ENCODE data around the gene CPEB1.

The CPEB1 gene

DNA sequence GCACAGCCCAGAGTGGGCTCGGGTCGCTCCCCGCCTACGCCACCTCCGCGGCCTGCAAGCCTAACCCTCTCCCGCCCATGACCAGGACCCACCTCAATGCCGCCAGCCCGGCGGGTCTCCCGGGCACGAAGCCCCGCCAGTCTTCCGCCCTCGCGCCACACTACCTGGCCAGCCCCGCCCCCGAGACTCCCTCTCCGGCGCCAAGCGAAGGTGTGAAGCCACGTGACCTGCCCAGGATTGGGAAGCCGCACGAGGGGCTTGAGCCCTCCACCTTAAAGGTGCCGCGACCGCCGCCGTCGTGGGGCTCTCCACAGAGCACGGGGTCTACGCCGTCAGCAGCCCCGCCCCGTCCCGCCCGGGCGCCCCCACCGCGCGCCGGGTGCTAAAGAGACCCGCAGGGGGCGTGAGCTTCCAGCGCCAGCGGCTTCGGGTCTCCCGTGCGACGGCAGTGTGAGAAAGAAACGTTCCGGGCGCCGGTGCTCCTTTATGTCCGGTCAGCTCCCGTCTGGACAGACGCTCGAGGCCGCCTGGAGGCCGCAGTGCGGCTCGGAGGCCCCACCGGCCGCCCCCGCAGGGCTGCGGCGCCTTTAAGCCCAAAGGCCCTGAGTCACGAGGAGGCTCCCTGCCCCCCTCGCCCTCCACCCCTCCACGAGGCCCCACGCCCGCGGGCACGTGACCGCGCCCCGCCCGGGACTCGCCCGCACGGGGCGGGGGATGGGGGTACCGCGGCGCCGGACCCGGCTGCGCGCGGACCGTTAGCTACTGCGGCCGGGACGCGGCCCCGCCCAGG, at the start of gene CPEB1:
CPEB1 (minus strand) TSS at position 319 of the 790 bp plus-strand sequence. CDS start 18,904 bp downstream, outside the sequence.
- peak in 1 of 2 experiments; percentile 62 for DNase-seq

- DNase-seq: no peak
Observed at GRCh38 chr15:82692171-82692570, 45.0 kb upstream of the CPEB1 start.

DNA sequence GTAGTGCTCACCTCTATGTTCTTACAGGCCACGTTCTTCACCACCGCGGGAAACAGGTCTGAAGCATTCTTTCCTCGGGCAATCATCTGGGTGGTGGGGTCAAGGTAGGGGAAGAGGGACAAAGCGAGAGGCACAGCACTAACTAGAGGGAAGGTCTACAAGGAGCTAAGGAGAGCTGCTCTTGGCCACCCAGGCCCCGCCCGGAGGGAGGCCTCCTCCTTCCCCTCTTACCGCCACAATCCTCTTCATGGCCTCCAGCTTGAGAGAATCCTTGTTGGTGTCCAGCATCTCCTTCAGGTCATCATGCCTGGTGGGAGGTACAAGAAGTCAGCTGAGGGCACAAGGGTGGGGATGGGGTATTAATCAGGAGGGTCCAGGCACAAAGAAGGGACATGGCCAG, 42.0 kb upstream of the CPEB1 start:
- no peak for DNase-seq

GRCh38 chr15:82688691-82689090, 41.5 kb upstream of the CPEB1 start:
- no peak for DNase-seq

GRCh38 chr15:82681371-82681770, 34.2 kb upstream of the CPEB1 start:
- DNase-seq: no peak

GRCh38 chr15:82680200-82681102, 33.3 kb upstream of the CPEB1 start:
- no peak for DNase-seq

DNA sequence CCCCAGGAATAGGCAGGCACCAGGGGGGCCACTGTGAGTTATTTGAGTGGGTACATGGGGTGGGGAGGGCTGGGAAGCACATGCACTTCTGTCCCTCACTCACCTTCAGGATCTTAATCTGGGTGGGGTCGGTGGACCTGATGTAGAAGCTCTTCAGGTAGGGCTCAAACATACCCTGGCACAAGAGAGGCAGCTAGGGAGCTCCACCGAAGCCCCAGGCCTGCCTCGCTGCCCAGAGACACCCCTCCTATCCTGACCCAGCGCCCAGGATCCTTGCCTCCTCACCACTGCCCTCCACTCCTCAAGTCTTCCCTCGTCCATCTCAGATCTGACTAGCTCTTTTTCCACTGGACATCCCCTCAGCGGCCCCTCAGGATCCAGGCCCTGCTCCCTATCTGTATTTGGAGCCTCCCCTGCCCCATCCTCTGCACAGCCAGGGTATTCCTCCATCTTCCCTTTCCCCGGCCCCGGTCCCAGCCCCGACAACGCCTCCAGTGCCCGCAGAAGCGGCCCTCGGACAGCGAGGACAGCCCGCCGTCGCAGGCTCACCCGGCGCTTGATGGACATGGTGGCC, 32.5 kb upstream of the CPEB1 start:
- DNase-seq: no peak

GRCh38 chr15:82677720-82678323, 30.7 kb upstream of the CPEB1 start:
- no peak for DNase-seq

- DNase-seq: no peak
Observed at GRCh38 chr15:82674873-82675272, 27.7 kb upstream of the CPEB1 start.

GRCh38 chr15:82670699-82671098, 23.5 kb upstream of the CPEB1 start:
- no peak for DNase-seq

DNA sequence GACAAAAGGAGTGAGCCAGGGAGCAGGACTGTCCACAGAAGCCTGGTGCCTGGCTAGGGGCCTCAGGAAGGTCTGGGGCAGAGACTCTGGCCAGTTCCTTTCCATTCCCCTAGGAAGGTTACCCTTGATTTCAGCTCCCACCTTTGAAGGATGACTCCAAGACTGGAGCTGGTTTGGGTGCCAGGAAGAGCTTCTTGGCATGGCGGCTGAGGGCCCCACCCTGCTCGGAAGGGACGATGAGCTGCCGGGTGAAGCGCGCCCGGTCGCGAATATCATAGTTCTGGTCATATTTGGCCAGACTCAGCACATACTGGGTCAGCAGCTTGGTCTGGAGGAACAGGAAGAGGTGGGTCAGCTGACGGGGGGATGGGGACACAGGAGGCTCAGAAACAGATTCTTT, 19.4 kb upstream of the CPEB1 start:
- DNase-seq: no peak

- no peak for DNase-seq
Observed at GRCh38 chr15:82664021-82664420, 16.9 kb upstream of the CPEB1 start.

DNA sequence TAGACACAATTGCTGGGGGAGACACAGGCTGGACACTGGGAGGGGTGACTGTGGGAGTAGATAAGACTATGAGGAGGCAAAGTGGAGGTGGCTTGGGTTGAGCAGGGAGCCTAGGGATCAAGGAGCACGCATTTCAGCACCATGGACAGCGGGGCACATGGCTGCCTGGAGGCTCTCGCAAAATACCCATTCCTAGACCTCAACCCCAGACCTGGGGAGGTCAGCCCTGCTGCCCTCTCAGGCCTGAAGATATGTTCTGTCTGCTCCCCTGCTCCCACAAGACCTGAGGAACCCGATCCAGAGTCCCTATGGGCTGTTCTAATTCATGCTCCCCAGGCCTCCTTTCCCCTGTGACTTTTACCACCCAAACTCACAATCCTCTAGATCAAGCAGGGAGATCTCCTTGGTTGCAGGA, 16.0 kb upstream of the CPEB1 start:
- no peak for DNase-seq

GRCh38 chr15:82662641-82663040, 15.5 kb upstream of the CPEB1 start:
- no peak for DNase-seq

GRCh38 chr15:82660378-82660777, 13.2 kb upstream of the CPEB1 start:
- no peak for DNase-seq

- DNase-seq: no peak
Observed at GRCh38 chr15:82656641-82657266, 9.6 kb upstream of the CPEB1 start.

GRCh38 chr15:82655606-82656005, 8.4 kb upstream of the CPEB1 start:
- no peak for DNase-seq

DNA sequence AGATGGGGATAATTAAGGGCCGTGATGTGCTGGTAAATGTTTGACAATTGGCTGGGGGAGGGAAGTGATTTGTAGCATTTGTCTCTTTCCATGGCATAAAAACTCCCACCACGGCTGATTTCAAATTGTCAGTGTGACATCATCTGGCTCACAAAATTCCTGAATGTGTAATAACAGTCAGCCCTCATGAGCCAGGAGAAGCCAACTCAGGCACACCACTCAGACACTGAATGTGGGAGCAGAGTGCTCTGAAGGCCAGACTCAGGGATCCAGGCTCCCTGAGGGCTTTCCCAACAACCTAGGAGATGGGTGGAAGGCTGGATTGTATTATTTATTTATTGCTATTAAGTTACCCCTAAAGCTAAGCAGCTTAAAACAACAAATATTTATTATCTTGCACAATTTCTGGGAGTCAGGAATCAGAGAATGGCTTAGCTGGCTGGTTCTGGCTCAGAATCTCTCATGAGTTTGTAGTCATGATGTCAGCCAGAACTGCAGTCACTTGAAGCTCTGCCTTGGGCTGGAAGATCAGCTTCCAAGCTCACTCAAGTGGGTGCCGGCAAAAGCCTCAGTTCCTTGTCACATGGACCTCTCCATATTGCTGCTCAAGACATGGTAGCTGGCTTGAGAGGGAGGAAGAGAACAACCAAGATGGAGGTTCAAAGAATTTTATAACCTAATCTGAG, 6.5 kb upstream of the CPEB1 start:
- no peak for DNase-seq

- no peak for DNase-seq
Observed at GRCh38 chr15:82651708-82652107, 4.5 kb upstream of the CPEB1 start.

DNA sequence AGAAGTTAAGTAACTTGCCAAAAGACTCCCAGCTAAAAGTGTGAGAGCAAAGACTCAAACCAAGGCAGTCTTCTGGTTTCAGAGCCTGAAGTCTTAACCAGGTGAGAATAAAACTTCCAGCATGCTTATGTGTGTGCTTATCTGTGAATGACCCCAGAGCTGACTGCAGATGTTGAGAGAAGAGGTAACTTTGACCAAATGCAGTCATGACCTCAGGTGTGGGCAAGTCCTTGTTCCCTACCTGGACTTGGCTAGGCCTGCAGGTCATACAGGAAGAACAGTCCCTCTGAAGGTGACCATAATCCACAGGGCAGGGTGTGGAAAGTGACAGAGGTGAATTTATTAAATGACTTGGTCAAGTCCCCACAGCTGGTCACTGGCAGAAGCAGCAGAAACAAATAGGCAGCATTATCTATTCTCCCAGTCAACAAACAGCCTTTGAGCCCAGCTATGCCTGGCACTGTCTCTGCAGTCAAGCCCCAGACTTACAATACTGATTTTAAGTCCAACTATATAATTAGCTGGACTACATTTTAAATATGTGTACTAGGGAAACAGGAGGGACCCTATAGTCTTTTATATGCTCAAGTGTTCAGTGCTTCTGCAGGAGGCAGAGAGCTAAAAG, 3.0 kb upstream of the CPEB1 start:
- DNase-seq: no peak

DNA sequence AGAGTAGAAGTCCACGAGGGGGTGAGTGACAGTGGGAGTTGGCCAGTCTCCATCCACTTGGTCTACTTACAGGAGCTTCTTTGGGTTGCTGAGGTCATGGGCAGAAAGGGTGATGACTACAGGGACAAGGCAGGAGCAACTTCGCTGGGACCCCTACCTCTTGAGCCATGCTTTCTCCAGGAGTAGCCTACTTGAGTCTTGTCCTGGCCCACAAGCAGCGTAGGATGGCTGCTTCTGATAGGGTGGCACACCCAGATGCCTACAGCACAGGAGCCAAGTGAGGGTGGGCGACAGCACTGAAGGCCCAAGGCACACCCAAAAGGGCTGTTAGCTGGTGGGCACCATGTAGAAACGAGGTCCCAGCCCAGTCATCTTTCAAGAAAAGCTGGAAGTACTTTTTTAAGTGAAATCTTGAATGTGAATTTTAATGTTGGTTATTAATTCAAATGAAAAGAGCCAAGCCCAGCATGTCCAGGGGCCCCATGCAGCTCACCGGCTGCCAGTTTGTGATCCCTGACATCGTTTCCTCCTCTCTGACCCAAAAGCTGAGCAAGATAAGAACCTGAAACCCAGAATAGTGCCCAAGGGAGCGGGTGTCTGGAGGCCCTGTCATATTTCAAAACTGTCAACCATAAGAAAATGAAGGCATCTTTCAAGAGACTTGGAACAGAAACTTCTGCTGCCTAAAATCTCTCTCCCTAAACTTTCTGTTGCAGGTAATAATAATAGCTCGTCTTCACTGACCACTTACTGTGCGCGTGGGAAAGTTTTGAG, 2.2 kb upstream of the CPEB1 start:
- DNase-seq: no peak

All from NCI-H446 (cell line).